GM12864 (cell line): Measurements from ENCODE around the gene THEMIS.

Experiments
- DNase-seq: peaks from one replicate; pipeline ENCODE4 v3.0.0-alpha.2; 2011; ENCODE audit warnings: low read depth
- H3K4me3 ChIP-seq: 2 replicates; pipeline ENCODE4 v1.5.1; 2011; ENCODE audit warnings: mild to moderate bottlenecking, low read depth, low read length, control low read depth
- TF ChIP-seq, protein P1 (sequence below): IDR thresholded peaks from 2 replicates; pipeline ENCODE4 v1.5.1; 2011; ENCODE audit warnings: low read depth, mild to moderate bottlenecking, moderate library complexity, low read length, control low read depth, inconsistent platforms; ENCODE audit errors: missing control alignments

The THEMIS gene

DNA sequence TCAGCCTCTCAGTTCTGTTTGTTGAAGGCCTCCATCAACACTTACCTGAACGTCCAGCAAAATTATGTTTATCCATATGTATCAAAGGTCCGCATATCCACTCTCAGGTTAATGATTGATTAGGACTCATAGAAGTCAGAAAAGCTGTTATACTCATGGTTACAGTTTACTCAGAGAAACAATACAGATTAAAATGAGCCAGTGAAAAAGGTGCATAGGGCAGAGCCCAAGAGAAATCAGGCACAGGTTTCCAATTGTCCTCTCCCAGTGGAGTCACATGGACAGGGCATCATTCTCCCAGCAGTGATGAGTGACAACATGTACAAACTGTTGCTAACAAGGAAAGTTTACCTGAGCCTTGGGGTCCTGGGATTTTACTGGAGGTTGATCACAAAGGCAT lies 36.2 kb downstream of the THEMIS start:
- no peak overlapping the region for H3K4me3 ChIP-seq
- TF ChIP-seq, protein P1, sequence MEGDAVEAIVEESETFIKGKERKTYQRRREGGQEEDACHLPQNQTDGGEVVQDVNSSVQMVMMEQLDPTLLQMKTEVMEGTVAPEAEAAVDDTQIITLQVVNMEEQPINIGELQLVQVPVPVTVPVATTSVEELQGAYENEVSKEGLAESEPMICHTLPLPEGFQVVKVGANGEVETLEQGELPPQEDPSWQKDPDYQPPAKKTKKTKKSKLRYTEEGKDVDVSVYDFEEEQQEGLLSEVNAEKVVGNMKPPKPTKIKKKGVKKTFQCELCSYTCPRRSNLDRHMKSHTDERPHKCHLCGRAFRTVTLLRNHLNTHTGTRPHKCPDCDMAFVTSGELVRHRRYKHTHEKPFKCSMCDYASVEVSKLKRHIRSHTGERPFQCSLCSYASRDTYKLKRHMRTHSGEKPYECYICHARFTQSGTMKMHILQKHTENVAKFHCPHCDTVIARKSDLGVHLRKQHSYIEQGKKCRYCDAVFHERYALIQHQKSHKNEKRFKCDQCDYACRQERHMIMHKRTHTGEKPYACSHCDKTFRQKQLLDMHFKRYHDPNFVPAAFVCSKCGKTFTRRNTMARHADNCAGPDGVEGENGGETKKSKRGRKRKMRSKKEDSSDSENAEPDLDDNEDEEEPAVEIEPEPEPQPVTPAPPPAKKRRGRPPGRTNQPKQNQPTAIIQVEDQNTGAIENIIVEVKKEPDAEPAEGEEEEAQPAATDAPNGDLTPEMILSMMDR = no peak
- no peak for DNase-seq

DNA sequence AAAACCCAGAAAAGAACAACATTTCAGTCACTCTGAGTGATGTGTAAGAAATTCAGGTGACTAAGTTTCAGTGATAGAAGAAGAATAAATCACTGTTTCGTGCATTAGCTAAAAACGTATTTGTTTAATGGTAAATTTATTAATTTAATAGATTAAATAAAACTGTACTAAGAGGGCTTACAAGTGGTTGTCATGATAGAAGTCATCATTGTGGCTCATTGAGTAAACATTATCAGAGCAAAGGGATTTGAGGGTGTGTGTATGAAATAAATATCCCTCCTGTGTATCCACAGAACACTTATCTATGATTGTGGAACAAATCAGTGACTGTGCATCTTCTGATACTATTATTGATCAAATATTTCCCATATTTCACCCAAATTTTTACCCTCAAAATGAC lies 40.1 kb downstream of the THEMIS start:
- no peak overlapping the region for H3K4me3 ChIP-seq
- TF ChIP-seq, protein P1 = no peak
- DNase-seq = no peak

DNA sequence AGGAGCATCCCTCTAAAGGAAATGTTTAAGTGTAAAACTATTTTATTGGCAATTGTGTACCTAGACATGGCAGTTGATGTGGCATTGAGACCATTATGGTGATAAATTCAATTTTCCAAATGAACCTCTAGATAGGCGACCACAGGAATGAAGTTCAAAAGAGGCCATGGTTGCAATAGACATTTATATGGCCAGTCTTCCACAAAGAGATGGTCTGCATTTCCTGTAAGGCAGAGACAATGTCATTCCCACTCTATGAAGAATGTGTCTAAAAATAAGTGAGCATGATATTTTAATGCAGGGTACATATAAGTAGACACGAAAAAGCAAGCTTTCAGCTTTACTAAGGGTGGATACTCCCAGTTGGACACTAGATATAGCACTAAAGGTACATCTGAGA lies 40.9 kb downstream of the THEMIS start:
- no peak for DNase-seq
- no peak overlapping the region for H3K4me3 ChIP-seq
- TF ChIP-seq, protein P1 = no peak

DNA sequence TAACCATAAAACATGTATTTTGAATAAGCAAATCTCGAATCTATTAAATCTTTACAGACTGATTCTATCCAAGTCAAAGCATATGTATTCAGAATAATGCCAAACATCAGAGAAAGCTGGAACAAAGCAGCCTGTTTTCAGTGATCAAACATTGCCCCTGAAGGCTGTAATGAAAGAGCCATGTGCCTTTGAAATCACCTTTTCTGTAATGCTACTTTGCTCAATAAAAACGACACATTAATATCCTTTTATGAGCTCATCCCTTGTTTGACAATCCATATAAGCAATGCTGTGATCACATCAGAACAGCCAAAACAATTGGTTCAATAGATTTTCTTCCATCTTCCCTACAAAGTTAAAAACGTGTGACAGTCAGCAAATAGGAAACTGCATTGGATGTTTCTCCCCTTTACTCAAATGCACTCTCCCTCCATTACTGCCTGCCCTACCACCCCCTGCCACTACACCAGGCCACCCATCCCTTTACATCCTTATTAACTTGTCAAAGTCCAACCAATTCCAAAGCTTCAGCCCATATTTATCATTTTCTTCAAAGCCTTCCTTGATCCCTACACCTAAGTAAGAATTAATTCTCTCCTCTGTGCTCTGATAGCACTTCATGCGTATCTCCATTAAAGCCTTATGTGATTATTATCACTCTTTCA lies 42.0 kb downstream of the THEMIS start:
- H3K4me3 ChIP-seq = no peak overlapping the region
- DNase-seq = no peak
- TF ChIP-seq, protein P1 = no peak

DNA sequence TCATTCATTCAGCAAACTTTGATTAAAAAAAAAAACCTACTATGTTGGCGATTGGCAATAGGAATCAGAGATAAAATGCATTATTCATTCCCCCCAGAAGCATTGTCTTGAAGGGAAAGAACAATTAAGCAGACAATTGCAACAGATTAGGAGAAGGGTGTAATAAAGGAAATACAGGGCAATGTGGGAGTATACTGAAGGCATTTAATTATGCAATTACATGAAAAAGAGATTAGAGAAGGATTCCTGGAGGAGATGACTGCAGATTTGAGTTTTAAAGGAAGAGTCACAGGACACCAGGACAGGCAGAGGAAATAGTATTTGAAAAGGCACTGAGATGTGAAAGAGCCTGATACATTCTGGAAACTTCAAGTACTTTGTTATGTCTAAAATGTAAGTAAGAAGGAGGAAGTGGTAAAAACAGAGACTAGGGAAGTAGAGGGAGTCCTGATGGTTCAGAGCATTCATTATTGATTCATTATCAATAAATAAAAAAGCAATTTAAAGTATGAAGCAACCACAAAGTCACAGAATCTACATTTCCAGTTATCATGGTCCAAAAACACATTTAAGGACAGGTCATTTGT lies 43.7 kb downstream of the THEMIS start:
- no peak for DNase-seq
- TF ChIP-seq, protein P1 = no peak
- H3K4me3 ChIP-seq = no peak overlapping the region

DNA sequence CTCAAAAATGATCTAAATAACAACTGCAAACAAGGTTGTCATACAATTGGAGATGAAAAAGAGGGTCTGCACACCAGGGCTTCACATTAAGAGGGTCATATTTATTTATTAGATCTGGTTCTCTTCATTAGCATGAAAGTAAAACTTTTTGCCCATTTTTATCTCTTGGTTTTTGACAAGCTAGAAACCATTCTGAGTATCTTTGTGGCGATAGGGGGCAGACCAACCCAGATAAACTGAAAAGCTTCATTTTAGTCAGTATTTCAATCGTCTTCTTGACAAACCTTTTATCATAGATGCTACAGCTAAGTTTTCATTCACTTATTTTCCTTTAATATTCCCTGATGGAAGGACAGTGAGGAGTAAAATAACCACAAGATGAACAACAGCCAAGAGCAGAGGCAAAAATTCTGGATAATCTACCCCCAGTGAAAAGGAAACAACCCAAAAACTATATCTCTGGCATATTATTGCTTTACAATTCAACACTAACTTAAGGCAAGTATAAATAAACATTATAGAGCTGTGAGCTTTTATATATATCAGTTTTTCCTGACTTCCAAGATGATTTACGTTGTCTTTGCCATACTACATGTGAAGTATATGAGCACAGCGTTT lies 45.2 kb downstream of the THEMIS start:
- TF ChIP-seq, protein P1 = peak; percentile 22
- H3K4me3 ChIP-seq = no peak overlapping the region
- DNase-seq = no peak
